ENCODE measurements around the gene AP1S3. TPM values are rescaled to one million over a fixed set of nuclear protein-coding genes. Genes with fewer than 3 reads are reported as not detected.

The AP1S3 gene
- total and polyA plus RNA-seq, 2 of the 4 experiments (the other 2 are of a cell fraction): 2.5 to 4.1 TPM

GRCh38 chr2:223751012-223751411 is 86.4 kb downstream of the AP1S3 start:
- no peaks in the 10 kb centered on the region for H3K9me3 ChIP-seq (ENCODE audit: control insufficient read depth, insufficient read depth, low read length)
- no peak overlapping the region for H3K18ac ChIP-seq (ENCODE audit: low read depth, low read length)
- no peaks in the 10 kb centered on the region for H3K36me3 ChIP-seq (ENCODE audit: control insufficient read depth, insufficient read depth, low read length)
- 0 out of 2 replicates have a peak, but pooled peaks cover 1% of the 10 kb centered on the region for H3K4me1 ChIP-seq (ENCODE audit: control insufficient read depth, insufficient read depth, low read length)
- no peak overlapping the region for H2BK15ac ChIP-seq (ENCODE audit: low read depth, low read length)
- ATAC-seq (ENCODE audit: low read depth) (peak; percentile 87), DNase-seq (peak; percentile 50)
- H3K23ac ChIP-seq (ENCODE audit: low read depth, low read length): no peak overlapping the region
- ChIA-PET CTCF (no interaction called here), POLR2A (ENCODE audit: unreplicated experiment) (no interaction called here)
- H3K4ac ChIP-seq (ENCODE audit: low read depth, low read length): no peak overlapping the region
- H3K4me2 ChIP-seq (ENCODE audit: low read depth, low read length): no peak overlapping the region
- no peak overlapping the region for H3K56ac ChIP-seq (ENCODE audit: extremely low read depth, insufficient read depth, low read length)
- no peaks in the 10 kb centered on the region for H3K79me1 ChIP-seq (ENCODE audit: low read depth in 1 of 2, low read length in 2 of 2)
- H2BK120ac ChIP-seq (ENCODE audit: low read depth, low read length): no peak overlapping the region
- dilution Hi-C loops (cut with HindIII; ENCODE audit: low sequenced_read_pairs, unreplicated experiment) (no loop called here), in situ Hi-C loops (cut with MboI; ENCODE audit: low sequenced_read_pairs) (no loop called here), intact Hi-C loops (cut with micrococcal nuclease) (no loop called here)
- no peak overlapping the region for H2BK20ac ChIP-seq (ENCODE audit: low read depth, low read length)
- H4K20me1 ChIP-seq (ENCODE audit: insufficient read depth, low read length): no peaks in the 10 kb centered on the region
- H3K27me3 ChIP-seq (ENCODE audit: control insufficient read depth, insufficient read depth, low read length): no peaks in the 10 kb centered on the region
- no peak overlapping the region for H2AK5ac ChIP-seq (ENCODE audit: low read depth, low read length)
- no peak overlapping the region for H3K9ac ChIP-seq (ENCODE audit: low read depth, low read length)
- WGBS, 2 experiments (ENCODE audit: extremely low coverage in 2 of 2, insufficient read length in 1 of 2): no CpG with 5 or more reads among the region's 1 CpG
- no peak overlapping the region for H2BK5ac ChIP-seq (ENCODE audit: low read depth, low read length, poor library complexity, severe bottlenecking)
- no TSS peak for BruUV-seq (replicated peaks)
- H3K14ac ChIP-seq (replicated peaks; ENCODE audit: low read depth, low read length): no peak overlapping the region
- H4K5ac ChIP-seq (ENCODE audit: low read depth, low read length): no peak overlapping the region
- no peak for TF ChIP-seq POLR2A (IDR thresholded peaks at IDR 0.05; ENCODE audit: low read depth, low read length)
- no peak for TF ChIP-seq ELK1 (IDR thresholded peaks at IDR 0.05; ENCODE audit: borderline replicate concordance, low read depth, low read length)
- no peak for TF ChIP-seq RFX5 (IDR thresholded peaks at IDR 0.05; ENCODE audit: low read depth, low read length)
- TF ChIP-seq FOS (IDR thresholded peaks at IDR 0.05; ENCODE audit: low read depth, low read length): no peak
- no peak for TF ChIP-seq MXI1 (IDR thresholded peaks at IDR 0.05; ENCODE audit: borderline replicate concordance, low read depth, low read length)
- TF ChIP-seq NFE2L2 (IDR thresholded peaks at IDR 0.05; ENCODE audit: low read depth, low read length): no peak
- TF ChIP-seq USF2 (IDR thresholded peaks at IDR 0.05; ENCODE audit: low read depth, low read length): no peak
- no peak for TF ChIP-seq SMC3 (IDR thresholded peaks at IDR 0.05; ENCODE audit: low read depth, low read length)
- TF ChIP-seq CHD1 (IDR thresholded peaks at IDR 0.05; ENCODE audit: low read depth, low read length): no peak
- no peak for TF ChIP-seq RAD21 (IDR thresholded peaks at IDR 0.05; ENCODE audit: low read length)
- TF ChIP-seq MAFK (IDR thresholded peaks at IDR 0.05; ENCODE audit: low read depth, low read length): no peak
- no peak for TF ChIP-seq MAZ (IDR thresholded peaks at IDR 0.05; ENCODE audit: borderline replicate concordance, low read depth, low read length)
- TF ChIP-seq CEBPB (IDR thresholded peaks at IDR 0.05; ENCODE audit: low read depth, low read length): no peak
- no peak for TF ChIP-seq CTCF (conservative IDR thresholded peaks at IDR 0.05; ENCODE audit: low read depth, low read length)
- H2AK9ac ChIP-seq (replicated peaks; ENCODE audit: low read depth, low read length, poor library complexity): no peak overlapping the region
- H2AFZ ChIP-seq (replicated peaks; ENCODE audit: low read length, poor library complexity): no peak overlapping the region
- no peaks in the 10 kb centered on the region for H3K9me1 ChIP-seq (ENCODE audit: insufficient read depth, low read length)
- no peak overlapping the region for H3K27ac ChIP-seq (ENCODE audit: insufficient read depth, low read length)
- H4K8ac ChIP-seq (ENCODE audit: low read depth in 2 of 2, low read length in 2 of 2): no peak overlapping the region
- no peak overlapping the region for H4K91ac ChIP-seq (ENCODE audit: insufficient read depth, low read depth, low read length)
- H3K4me3 ChIP-seq (ENCODE audit: insufficient read depth, low read depth, low read length): no peak overlapping the region

Measured in IMR-90 (cell line).